ENCODE data around the gene SCAF8. TPM values are rescaled to one million over a fixed set of nuclear protein-coding genes. Genes with fewer than 3 reads are reported as not detected.

SCAF8 gene
- total and polyA plus RNA-seq, 2 experiments from 2014 or later = 18.9 to 42.0 TPM

- TF ChIP-seq, protein P1, sequence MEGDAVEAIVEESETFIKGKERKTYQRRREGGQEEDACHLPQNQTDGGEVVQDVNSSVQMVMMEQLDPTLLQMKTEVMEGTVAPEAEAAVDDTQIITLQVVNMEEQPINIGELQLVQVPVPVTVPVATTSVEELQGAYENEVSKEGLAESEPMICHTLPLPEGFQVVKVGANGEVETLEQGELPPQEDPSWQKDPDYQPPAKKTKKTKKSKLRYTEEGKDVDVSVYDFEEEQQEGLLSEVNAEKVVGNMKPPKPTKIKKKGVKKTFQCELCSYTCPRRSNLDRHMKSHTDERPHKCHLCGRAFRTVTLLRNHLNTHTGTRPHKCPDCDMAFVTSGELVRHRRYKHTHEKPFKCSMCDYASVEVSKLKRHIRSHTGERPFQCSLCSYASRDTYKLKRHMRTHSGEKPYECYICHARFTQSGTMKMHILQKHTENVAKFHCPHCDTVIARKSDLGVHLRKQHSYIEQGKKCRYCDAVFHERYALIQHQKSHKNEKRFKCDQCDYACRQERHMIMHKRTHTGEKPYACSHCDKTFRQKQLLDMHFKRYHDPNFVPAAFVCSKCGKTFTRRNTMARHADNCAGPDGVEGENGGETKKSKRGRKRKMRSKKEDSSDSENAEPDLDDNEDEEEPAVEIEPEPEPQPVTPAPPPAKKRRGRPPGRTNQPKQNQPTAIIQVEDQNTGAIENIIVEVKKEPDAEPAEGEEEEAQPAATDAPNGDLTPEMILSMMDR (IDR thresholded peaks at IDR 0.05; ENCODE audit: low read depth, low read length) = no peak
- Histone ChIP-seq H3K27me3 (no peaks in the 10 kb centered on the region), H3K4me1 (ENCODE audit: low read depth) (no peaks in the 10 kb centered on the region), H3K27ac (no peak overlapping the region), H3K9me3 (ENCODE audit: low read depth) (no peaks in the 10 kb centered on the region), H3K4me3 (no peak overlapping the region), H3K36me3 (peaks cover 7% of the 10 kb centered on the region)
- DNase-seq (ENCODE audit: low read depth in 1 of 2, low spot score in 1 of 2) = no peak
Observed at GRCh38 chr6:154786144-154786868, 53.1 kb downstream of the SCAF8 start.

DNA sequence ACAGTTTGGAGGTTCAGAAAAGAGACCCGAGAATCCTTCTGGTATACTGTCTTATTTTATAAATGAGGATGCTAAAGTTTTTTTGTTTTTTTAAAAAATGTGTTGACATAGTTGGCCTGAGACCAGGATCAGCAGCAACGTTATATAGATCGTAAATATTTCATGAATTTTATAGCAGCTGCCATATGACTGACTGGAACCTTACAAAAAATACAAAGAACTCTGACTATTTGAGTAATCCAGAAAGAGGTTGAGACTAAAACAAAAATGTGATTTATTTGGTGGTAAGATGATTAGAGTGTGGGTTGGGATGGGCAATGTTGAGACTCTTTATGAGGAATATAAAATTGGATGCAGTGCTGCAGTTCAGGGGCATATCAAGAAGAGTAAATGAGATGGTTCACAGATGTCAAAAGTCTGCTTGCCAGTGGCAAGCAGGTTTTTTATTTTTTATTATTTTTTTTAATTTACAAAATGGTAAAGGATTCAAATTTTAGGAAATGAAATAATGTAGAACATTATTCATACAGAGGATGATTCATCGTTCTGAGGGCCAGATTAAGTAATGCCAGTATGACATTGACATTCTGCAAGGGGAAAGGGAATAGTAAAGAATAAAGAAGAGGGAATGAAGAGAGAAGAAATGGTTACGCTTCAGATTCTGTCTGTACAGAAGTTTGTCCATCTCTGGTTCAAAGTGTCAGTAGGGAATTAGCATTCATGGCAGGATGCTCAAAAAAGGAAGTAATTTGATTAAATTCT lies 58.5 kb downstream of the SCAF8 start:
- H3K27ac ChIP-seq = peak overlapping the region; percentile 9
- TF ChIP-seq, protein P1 (IDR thresholded peaks at IDR 0.05; ENCODE audit: low read depth, low read length) = no peak
- peaks cover 30% of the 10 kb centered on the region for H3K36me3 ChIP-seq
- H3K4me3 ChIP-seq = no peak overlapping the region
- no peaks in the 10 kb centered on the region for H3K9me3 ChIP-seq (ENCODE audit: low read depth)
- H3K27me3 ChIP-seq = no peaks in the 10 kb centered on the region
- DNase-seq (ENCODE audit: low read depth in 1 of 2, low spot score in 1 of 2) = peak in 1 of 2 donors; percentile 31
- H3K4me1 ChIP-seq (ENCODE audit: low read depth) = no peaks in the 10 kb centered on the region

DNA sequence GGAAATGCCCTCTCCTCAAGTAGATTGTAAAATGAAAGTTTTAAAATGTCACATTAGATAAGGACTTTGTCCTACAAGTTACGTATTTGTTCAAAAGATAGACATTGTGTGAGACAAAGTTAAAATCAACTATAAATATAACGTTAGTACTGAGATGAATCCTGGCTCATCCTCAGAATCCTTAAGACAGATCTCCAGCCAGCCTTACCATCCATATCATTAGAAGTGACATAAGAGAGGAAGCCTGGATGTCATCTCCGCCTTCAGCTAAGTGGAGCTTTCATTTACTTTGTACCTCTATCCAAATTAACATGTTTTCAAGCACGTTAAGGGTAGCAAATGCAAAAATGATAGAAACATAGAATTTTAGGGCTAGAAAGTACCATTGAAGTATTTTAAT lies 59.1 kb downstream of the SCAF8 start:
- no peak overlapping the region for H3K4me3 ChIP-seq
- H3K4me1 ChIP-seq (ENCODE audit: low read depth) = no peaks in the 10 kb centered on the region
- no peaks in the 10 kb centered on the region for H3K27me3 ChIP-seq
- H3K36me3 ChIP-seq = peaks cover 30% of the 10 kb centered on the region
- H3K27ac ChIP-seq = peak overlapping the region; percentile 9
- no peak for DNase-seq (ENCODE audit: low read depth in 1 of 2, low spot score in 1 of 2)
- H3K9me3 ChIP-seq (ENCODE audit: low read depth) = no peaks in the 10 kb centered on the region
- TF ChIP-seq, protein P1 (IDR thresholded peaks at IDR 0.05; ENCODE audit: low read depth, low read length) = no peak

- H3K36me3 ChIP-seq = peaks cover 30% of the 10 kb centered on the region
- TF ChIP-seq, protein P1 (IDR thresholded peaks at IDR 0.05; ENCODE audit: low read depth, low read length) = no peak
Observed at GRCh38 chr6:154792761-154793160, 59.5 kb downstream of the SCAF8 start.

DNA sequence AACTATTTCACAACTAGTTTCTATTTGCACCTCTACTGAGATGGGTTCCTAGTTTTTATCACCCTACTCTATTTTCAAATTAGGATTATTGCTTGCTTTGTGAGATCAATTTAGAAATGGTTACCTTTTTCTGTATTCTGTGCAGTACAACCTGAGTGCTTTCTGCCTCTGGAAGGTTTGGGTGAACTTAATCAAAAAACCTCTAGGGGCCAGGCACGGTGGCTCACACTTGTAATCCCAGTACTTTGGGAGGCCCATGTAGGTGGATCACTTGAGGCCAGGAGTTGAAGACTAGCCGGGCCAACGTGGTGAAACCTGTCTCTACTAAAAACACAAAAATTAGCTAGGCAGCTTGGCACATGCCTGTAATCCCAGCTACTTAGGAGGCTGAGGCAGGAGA lies 63.3 kb downstream of the SCAF8 start:
- Histone ChIP-seq H3K36me3 (peaks cover 26% of the 10 kb centered on the region), H3K27me3 (no peaks in the 10 kb centered on the region), H3K4me1 (ENCODE audit: low read depth) (no peaks in the 10 kb centered on the region), H3K9me3 (ENCODE audit: low read depth) (no peaks in the 10 kb centered on the region), H3K4me3 (no peak overlapping the region), H3K27ac (no peak overlapping the region)
- DNase-seq (ENCODE audit: low read depth in 1 of 2, low spot score in 1 of 2) = no peak
- TF ChIP-seq, protein P1 (IDR thresholded peaks at IDR 0.05; ENCODE audit: low read depth, low read length) = no peak

More at GRCh38 chr6:154792761-154793160, 59.5 kb downstream of the SCAF8 start:
- no peak overlapping the region for H3K4me3 ChIP-seq
- no peaks in the 10 kb centered on the region for H3K27me3 ChIP-seq
- no peaks in the 10 kb centered on the region for H3K4me1 ChIP-seq (ENCODE audit: low read depth)
- no peaks in the 10 kb centered on the region for H3K9me3 ChIP-seq (ENCODE audit: low read depth)
- peak overlapping the region; percentile 9 for H3K27ac ChIP-seq
- DNase-seq (ENCODE audit: low read depth in 1 of 2, low spot score in 1 of 2) = no peak

Data from cardiac muscle cell (in vitro differentiated cells and primary cell).